Stimulated activated effector memory CD8-positive, alpha-beta T cell treated with anti-CD3 and anti-CD28 coated beads, Interleukin-12 subunit alpha, Interleukin-12 subunit beta, amount 100 ng/mL, for 72 hours (primary cell): ENCODE results near the gene CDKL2.
"Not testable (repeated sequence)": the region's sequence is repeated elsewhere in the genome, so short reads cannot be mapped to it uniquely, and the experiment has no call there.

Source experiments
- ATAC-seq: fragments of 150-1000 bp; cut with Tn5 transposase; 2 replicates; pipeline ENCODE4 v1.10.0; 2021
- DNase-seq, 2 donors: peaks; one replicate each; pipeline ENCODE4 v3.0.0; 2021 to 2022; ENCODE audit warnings: low spot score in 2 of 2
- H3K27ac Mint-ChIP-seq: one replicate; pipeline ENCODE4 v1.8.0; 2022; ENCODE audit warnings: mild to moderate bottlenecking, mixed read lengths
- H3K36me3 Mint-ChIP-seq: one replicate; pipeline ENCODE4 v1.8.0; 2022; ENCODE audit warnings: mild to moderate bottlenecking, mixed read lengths
- H3K4me1 Mint-ChIP-seq: one replicate; pipeline ENCODE4 v1.8.0; 2022; ENCODE audit warnings: mixed read lengths
- H3K4me3 Mint-ChIP-seq: one replicate; pipeline ENCODE4 v1.8.0; 2022; ENCODE audit warnings: mild to moderate bottlenecking, mixed read lengths
- H3K9me3 Mint-ChIP-seq: one replicate; pipeline ENCODE4 v1.8.0; 2022; ENCODE audit warnings: mixed read lengths

Gene CDKL2

DNA sequence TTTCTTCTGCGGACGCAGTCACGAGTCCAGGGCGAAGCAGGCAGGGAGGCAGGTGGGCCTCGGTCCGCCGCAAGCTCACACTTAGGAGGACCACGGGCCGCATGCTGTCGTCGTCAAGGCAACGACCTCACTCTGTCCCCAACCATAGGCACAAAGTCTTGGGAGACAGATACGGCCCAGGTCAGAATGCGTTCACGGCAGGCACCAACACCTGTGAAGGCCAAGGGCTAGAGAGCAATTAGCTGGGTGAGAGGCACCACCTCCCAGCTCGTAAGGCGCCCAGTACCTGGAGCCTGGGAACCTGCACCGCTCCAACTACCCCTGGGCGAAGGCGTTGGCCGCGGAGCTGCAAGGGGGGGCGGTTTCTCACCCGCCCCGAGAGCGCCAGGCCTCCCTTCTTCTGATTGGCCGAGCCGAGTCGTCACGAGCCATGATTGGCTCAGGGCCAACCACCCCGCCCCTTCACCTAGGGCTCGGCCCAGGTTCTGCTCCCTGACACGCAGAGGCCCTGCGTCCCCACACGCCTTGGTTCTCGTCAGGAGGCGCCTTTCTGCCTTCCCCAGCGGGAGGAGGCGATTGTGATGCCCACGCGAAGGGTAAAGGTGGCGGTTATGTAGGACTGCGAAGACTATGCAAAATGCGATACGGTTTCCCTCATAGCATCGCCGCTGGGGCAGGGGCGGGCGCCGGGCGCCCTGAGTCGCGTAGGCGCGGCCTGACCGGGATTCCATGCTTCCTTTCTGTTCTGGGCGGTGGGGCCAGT lies at the start of gene CDKL2:
TSS of gene CDKL2 (minus strand) at position 355 of the 763 bp plus-strand sequence. CDS start 4,540 bp downstream, outside the sequence.
- H3K4me1 Mint-ChIP-seq: peaks cover 8% of the 10 kb centered on the region
- peak within 1 kb of the TSS; percentile 84 for H3K27ac Mint-ChIP-seq
- peak; percentile 83 to 94 for DNase-seq

GRCh38 chr4:75678965-75679364 lies 48.6 kb upstream of the CDKL2 start:
- no peak overlapping the region for H3K4me3 Mint-ChIP-seq
- no peak overlapping the region for H3K27ac Mint-ChIP-seq
- ATAC-seq (no peak), DNase-seq (no peak)
- no peaks in the 10 kb centered on the region for H3K9me3 Mint-ChIP-seq
- H3K36me3 Mint-ChIP-seq: no peaks in the 10 kb centered on the region
- H3K4me1 Mint-ChIP-seq: peaks cover 19% of the 10 kb centered on the region

More for the DNA sequence above, at the start of gene CDKL2:
- Mint-ChIP-seq H3K36me3 (no peaks in the 10 kb centered on the region), H3K9me3 (no peaks in the 10 kb centered on the region), H3K4me3 (peak within 1 kb of the TSS; percentile 83)
- peak; percentile 99 for ATAC-seq

- Mint-ChIP-seq H3K36me3 (peaks cover 1% of the 10 kb centered on the region), H3K4me1 (peaks cover 20% of the 10 kb centered on the region), H3K27ac (no peak overlapping the region), H3K9me3 (no peaks in the 10 kb centered on the region), H3K4me3 (no peak overlapping the region)
- ATAC-seq (no peak), DNase-seq (no peak)
Observed at GRCh38 chr4:75678473-75678872, 48.1 kb upstream of the CDKL2 start.

DNA sequence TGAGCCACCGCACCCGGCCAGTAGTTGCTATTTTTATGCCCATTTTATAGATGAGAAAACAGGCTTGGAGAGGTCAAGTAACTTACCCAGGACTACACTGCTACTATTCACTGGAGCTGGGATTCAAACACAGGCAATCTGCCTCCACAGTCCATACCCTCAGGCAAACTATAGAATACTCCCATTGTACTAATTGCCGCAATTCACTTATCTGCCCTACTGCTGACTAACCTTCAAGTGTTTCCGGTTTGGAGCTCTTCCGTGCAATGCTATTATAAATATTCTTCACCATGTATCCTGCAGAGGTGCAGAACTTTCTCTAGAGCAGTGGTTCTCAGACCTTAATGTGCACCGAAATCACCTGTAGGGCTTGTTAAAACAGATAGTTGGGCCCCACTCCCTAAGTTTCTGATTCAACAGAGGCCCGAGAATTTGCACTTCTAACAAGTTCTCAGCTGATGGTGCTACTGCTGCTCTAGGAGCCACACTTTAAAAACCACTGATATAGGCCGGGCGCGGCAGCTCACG lies 44.7 kb upstream of the CDKL2 start:
- no peak for ATAC-seq
- DNase-seq: no peak
- peaks cover 26% of the 10 kb centered on the region for H3K4me1 Mint-ChIP-seq
- peaks cover 35% of the 10 kb centered on the region for H3K36me3 Mint-ChIP-seq
- H3K9me3 Mint-ChIP-seq: no peaks in the 10 kb centered on the region
- H3K27ac Mint-ChIP-seq: no peak overlapping the region
- H3K4me3 Mint-ChIP-seq: no peak overlapping the region

DNA sequence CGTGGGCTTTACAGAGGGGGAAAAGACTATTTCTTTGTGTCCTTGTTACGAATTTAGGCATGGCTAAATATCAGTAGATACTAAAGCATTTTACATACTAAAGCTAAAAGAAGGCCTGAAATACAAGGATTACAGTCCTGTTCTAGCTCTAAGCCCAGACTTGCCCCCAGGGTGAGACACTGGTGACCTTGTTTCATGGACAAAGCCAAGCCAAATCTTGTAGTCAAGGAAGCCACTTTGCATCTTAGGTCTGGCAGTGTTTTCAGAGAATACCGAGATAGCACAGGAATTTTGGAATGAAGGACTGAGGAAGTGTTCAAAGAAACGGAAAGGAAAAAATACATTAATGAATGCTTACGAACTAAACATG lies 43.6 kb upstream of the CDKL2 start:
- Mint-ChIP-seq H3K4me3 (peak overlapping the region; percentile 100), H3K9me3 (no peaks in the 10 kb centered on the region), H3K4me1 (peaks cover 35% of the 10 kb centered on the region), H3K36me3 (peaks cover 43% of the 10 kb centered on the region), H3K27ac (peak overlapping the region; percentile 100)
- ATAC-seq (no peak), DNase-seq (no peak)

- Mint-ChIP-seq H3K4me1 (peaks cover 42% of the 10 kb centered on the region), H3K27ac (peak within 1 kb of the TSS; percentile 100), H3K9me3 (no peaks in the 10 kb centered on the region), H3K36me3 (peaks cover 43% of the 10 kb centered on the region), H3K4me3 (peak within 1 kb of the TSS; percentile 100)
- peak; percentile 97 for ATAC-seq
- DNase-seq: peak; percentile 84 to 97
Observed at GRCh38 chr4:75673027-75673958, 43.0 kb upstream of the CDKL2 start, which contains the start of gene G3BP2. Gene G3BP2 (minus strand): TSS chr4:75673411. CDS start chr4:75662025, 11,386 bp downstream.

DNA sequence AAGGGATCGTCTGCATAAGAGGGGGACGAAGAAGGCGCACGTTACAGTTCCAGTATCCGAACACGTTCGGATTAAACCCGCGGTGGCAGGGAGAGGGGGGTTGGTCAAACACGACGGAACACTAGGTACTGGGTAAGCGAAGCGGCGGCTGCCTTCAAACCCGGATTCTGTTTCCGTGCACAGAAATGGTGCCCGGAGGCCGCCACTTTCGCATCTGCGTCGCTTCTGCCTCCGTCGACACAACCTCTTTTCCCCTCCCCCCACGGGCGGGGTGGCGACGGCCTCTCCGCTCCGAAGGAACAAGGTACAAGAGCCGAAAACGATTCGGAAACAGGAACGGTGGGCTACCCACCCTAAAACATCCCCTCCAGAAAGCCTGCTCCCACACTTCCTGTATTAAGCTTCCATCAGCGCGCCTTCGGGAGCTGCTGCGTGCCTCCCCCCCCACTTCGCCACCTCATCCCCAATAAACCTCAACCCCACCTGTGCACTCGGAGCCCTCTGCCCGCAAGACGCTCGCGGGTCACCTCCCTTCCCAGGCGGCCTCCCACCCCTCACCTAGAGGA lies 42.2 kb upstream of the CDKL2 start:
- Mint-ChIP-seq H3K27ac (peak overlapping the region; percentile 100), H3K4me1 (peaks cover 49% of the 10 kb centered on the region), H3K4me3 (peak overlapping the region; percentile 100), H3K9me3 (no peaks in the 10 kb centered on the region), H3K36me3 (peaks cover 49% of the 10 kb centered on the region)
- ATAC-seq (peak; percentile 47), DNase-seq (peak; percentile 68 to 92)

- DNase-seq (no peak), ATAC-seq (no peak)
- H3K4me3 Mint-ChIP-seq: peak overlapping the region; percentile 100
- H3K9me3 Mint-ChIP-seq: no peaks in the 10 kb centered on the region
- peaks cover 54% of the 10 kb centered on the region for H3K36me3 Mint-ChIP-seq
- H3K27ac Mint-ChIP-seq: peak overlapping the region; percentile 100
- H3K4me1 Mint-ChIP-seq: peaks cover 54% of the 10 kb centered on the region
Observed at GRCh38 chr4:75671802-75672421, 41.6 kb upstream of the CDKL2 start.

DNA sequence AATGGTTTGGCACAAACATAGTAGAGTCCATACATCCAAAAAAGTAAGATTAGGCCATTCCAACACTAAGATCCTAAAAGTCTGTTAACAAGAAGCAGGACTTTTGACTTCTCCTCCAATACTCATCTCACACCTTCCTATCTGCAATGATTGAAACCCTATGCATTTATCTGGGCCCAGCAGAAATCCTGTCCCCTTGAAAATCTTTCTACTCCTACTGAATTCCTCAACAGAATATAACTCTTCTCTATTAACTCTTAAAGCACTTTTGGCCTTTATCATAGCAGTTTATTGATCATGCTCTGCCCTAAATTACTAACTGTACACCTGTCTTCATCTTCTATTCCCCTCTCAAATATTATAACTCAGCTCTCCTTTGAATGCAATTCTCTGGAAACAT lies 38.3 kb upstream of the CDKL2 start:
- peak overlapping the region; percentile 100 for H3K4me3 Mint-ChIP-seq
- ATAC-seq (no peak), DNase-seq (no peak)
- peaks cover 85% of the 10 kb centered on the region for H3K36me3 Mint-ChIP-seq
- peaks cover 62% of the 10 kb centered on the region for H3K4me1 Mint-ChIP-seq
- peak overlapping the region; percentile 100 for H3K27ac Mint-ChIP-seq
- H3K9me3 Mint-ChIP-seq: no peaks in the 10 kb centered on the region

- not testable (repeated sequence) for H3K9me3 Mint-ChIP-seq, DNase-seq, ATAC-seq
- H3K4me1 Mint-ChIP-seq: peaks cover 61% of the 10 kb centered on the region
- H3K4me3 Mint-ChIP-seq: peak overlapping the region; percentile 100
- peak overlapping the region; percentile 84 for H3K27ac Mint-ChIP-seq
- H3K36me3 Mint-ChIP-seq: peaks cover 85% of the 10 kb centered on the region
Observed at GRCh38 chr4:75667636-75668035, 37.3 kb upstream of the CDKL2 start.

DNA sequence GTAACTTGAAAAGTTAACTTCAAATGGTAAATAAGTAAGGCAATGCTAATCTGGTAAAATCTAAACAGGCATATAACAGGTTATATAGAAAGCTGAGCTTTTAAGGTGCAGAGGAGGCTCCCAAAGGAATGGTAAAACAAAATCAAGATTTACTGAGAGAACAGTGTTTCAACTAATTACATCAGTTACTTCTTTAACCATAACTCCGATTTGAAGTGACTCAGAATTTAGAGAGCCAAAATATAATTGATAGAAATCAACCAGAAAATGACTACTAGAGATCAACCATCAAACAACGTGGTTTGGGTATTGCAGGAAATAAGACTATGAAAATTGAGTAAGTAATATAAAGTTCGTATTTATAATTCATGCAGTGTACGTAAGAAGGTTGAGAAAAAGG lies 36.0 kb upstream of the CDKL2 start:
- Mint-ChIP-seq H3K36me3 (peaks cover 86% of the 10 kb centered on the region), H3K9me3 (no peaks in the 10 kb centered on the region), H3K4me1 (peaks cover 58% of the 10 kb centered on the region), H3K4me3 (peak overlapping the region; percentile 100), H3K27ac (peak overlapping the region; percentile 84)
- peak; percentile 64 for ATAC-seq
- DNase-seq: no peak

- Mint-ChIP-seq H3K27ac (peak overlapping the region; percentile 84), H3K4me1 (peaks cover 47% of the 10 kb centered on the region), H3K36me3 (peaks cover 87% of the 10 kb centered on the region)
- not testable (repeated sequence) for DNase-seq, ATAC-seq, H3K9me3 Mint-ChIP-seq, H3K4me3 Mint-ChIP-seq
Observed at GRCh38 chr4:75664604-75665003, 34.3 kb upstream of the CDKL2 start.

- H3K9me3 Mint-ChIP-seq: no peaks in the 10 kb centered on the region
- no peak overlapping the region for H3K27ac Mint-ChIP-seq
- DNase-seq (no peak), ATAC-seq (no peak)
- H3K4me3 Mint-ChIP-seq: no peak overlapping the region
- H3K36me3 Mint-ChIP-seq: peaks cover 97% of the 10 kb centered on the region
- H3K4me1 Mint-ChIP-seq: peaks cover 34% of the 10 kb centered on the region
Observed at GRCh38 chr4:75662626-75663025, 32.3 kb upstream of the CDKL2 start.

DNA sequence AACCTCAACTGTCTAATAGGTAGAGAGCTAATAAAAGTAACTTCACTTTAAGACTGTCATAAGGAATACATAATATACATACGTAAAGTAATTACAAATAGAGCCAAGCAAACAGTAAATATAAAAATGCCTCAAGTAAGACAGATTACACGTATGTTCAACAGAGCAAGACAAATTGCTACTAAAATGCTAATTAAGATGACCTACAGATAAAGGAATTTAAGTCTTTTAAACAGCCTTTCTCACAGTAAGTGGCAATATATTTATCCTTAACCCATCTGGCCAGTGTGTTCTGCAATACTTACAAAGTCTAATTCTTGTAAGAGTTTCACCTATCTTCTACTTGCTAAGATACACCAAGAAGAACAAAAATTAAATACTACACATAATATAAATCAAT lies 30.2 kb upstream of the CDKL2 start:
- DNase-seq (no peak), ATAC-seq (no peak)
- no peak overlapping the region for H3K4me3 Mint-ChIP-seq
- H3K27ac Mint-ChIP-seq: no peak overlapping the region
- H3K9me3 Mint-ChIP-seq: no peaks in the 10 kb centered on the region
- peaks cover 39% of the 10 kb centered on the region for H3K4me1 Mint-ChIP-seq
- H3K36me3 Mint-ChIP-seq: peaks cover 99% of the 10 kb centered on the region
